Stimulated activated CD8-positive, alpha-beta memory T cell treated with anti-CD3 and anti-CD28 coated beads, Interleukin-7, amount 100 ng/mL, for 1 hour (primary cell): ENCODE results near the gene KIR3DL2.
"Not testable (repeated sequence)": the region's sequence is repeated elsewhere in the genome, so short reads cannot be mapped to it uniquely, and the experiment has no call there.

Experiments
- DNase-seq, 2 donors: peaks; one replicate each; pipeline ENCODE4 v3.0.0-alpha.2; 2020; ENCODE audit warnings: low read depth in 2 of 2

Gene KIR3DL2

GRCh38 chr19:54871696-54872095 is 21.5 kb downstream of the KIR3DL2 start:
- no peak for DNase-seq

- no peak for DNase-seq
These were observed 23.7 kb downstream of the KIR3DL2 start, which contains the start of gene FCAR for GRCh38 chr19:54873990-54874389. Gene FCAR (plus strand): TSS chr19:54874235. CDS start chr19:54874290, 55 bp downstream.

- DNase-seq: no peak
These were observed 25.3 kb downstream of the KIR3DL2 start for GRCh38 chr19:54875506-54875905.

- no peak for DNase-seq
These were observed 27.2 kb downstream of the KIR3DL2 start for GRCh38 chr19:54877471-54877870.

DNA sequence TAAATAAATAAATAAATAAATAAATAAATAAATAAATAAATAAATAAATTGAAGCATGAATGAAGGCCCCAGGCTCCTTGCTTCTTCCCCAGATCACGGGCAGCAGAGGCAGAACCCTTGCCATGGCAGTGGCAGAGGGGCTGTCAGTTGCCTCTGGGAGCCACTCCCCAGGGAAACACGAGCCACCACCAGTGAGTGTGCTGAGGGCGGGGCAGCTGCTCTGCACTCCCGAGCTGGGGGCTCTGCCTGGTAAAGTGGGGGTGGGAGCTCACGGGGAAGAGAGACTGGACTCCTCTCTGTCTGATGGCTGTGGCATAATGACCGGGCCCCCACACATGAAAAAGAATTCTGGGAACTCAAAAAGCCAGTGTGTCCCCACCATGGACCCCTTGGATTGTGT is 31.6 kb downstream of the KIR3DL2 start:
- no peak for DNase-seq

DNA sequence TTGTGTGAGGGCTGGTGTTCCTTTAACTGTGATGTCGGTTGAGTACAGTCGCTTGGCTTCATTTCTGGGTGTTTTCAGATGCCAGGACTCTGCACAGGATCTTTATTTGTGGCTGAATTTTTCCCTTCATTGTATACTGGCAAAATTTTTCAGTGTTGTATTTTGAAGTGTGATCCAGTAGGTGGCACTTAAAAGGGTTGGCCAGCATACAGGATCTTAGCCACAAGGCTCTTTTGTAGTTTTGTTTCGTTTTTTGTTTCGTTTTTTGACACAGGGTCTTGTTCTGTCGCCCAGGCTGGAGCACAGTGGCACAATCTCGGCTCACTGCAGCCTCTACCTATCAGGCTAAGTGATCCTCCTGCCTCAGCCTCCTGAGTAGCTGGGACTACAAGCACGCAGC is 32.5 kb downstream of the KIR3DL2 start:
- no peak for DNase-seq

DNA sequence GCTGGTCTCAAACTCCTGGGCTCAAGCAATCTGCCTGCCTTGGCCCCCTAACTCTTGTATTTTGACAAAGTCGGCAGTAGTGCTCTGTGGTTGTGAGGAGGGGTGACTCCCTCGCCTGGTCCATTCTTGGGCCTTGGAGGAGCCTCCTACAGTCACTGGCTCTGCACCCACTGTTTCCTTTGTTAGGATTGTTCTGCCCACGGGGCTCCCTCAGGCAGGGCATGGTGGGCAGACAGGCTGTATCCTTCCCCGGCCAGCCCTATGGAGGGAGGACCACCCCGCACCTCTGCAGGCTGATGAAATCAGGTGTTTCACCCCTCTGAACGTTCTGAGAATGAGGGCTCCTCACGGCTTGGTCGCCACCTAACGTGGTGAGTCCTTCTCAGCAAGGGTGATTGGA is 33.0 kb downstream of the KIR3DL2 start:
- no peak for DNase-seq

GRCh38 chr19:54888239-54888638 is 38.0 kb downstream of the KIR3DL2 start:
- DNase-seq: no peak

DNA sequence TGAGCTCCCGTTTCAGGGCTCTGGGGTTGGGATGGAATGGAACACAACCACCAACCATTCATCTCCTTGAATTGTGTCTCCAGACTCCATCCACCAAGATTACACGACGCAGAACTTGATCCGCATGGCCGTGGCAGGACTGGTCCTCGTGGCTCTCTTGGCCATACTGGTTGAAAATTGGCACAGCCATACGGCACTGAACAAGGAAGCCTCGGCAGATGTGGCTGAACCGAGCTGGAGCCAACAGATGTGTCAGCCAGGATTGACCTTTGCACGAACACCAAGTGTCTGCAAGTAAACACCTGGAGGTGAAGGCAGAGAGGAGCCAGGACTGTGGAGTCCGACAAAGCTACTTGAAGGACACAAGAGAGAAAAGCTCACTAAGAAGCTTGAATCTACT is 39.3 kb downstream of the KIR3DL2 start:
- DNase-seq: no peak

DNA sequence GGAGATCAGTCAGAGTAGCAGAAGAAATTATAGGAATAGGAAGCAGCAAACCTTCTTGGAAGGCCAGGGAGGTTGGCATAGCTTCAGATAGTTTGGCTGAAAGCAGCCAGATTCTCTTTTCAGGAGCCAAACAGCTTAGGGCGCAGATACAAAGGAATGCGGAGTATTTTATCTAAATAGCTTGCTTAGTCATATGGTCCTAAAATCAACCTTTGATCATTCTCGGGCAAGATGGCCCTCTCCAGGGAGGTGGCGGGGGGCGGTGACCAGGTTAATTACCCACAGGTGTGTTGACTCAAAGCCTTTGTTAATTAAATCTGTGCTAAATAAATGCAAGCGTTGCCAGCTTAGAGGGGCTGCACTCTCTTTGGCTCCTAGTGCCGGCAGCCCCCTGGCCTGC is 43.2 kb downstream of the KIR3DL2 start:
- DNase-seq: no peak

GRCh38 chr19:54894106-54894505 is 43.9 kb downstream of the KIR3DL2 start:
- DNase-seq: not testable (repeated sequence)

- DNase-seq: no peak
These were observed 45.8 kb downstream of the KIR3DL2 start for GRCh38 chr19:54896036-54896435.

- not testable (repeated sequence) for DNase-seq
These were observed 48.4 kb downstream of the KIR3DL2 start for GRCh38 chr19:54898685-54899084.

DNA sequence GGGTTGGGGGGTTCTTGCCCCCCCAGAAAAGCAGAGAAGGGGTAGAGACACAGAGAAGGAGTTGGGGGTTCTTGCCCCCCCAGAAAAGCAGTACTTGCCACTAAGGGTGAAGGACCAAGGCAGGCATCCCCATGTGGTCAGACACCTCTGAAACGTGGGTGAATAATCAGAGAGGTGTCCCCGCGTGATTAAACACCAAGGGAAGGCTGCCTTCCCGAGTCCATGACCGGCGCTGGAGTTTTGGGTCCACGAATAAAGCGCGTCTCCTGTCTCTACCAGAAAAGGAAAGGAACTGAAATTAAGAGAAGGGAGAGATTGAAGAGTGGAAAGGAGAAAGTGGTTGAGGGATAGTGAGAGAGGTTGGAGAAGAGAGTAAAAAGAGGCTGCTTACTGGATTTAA is 49.4 kb downstream of the KIR3DL2 start:
- not testable (repeated sequence) for DNase-seq

GRCh38 chr19:54901153-54901552 is 50.9 kb downstream of the KIR3DL2 start:
- DNase-seq: not testable (repeated sequence)

GRCh38 chr19:54902061-54902460 is 51.8 kb downstream of the KIR3DL2 start:
- no peak for DNase-seq

GRCh38 chr19:54903303-54903702 is 53.1 kb downstream of the KIR3DL2 start:
- DNase-seq: no peak

DNA sequence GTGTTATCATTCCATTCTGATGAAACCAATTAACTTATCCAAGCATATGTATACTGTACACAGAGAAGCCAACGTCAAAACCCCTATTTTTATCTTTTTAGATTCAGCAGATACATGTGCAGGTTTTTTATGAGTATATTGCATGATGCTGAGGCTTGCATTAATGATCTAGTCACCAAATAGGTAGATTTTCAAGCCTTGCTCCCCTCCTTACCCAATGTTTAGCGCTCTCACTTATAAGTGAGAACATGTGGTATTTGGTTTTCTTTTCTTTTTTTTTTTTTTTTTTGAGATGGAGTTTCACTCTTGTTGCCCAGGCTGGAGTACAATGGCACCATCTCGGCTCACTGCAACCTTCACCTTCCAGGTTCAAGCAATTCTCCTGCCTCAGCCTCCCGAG is 54.0 kb downstream of the KIR3DL2 start:
- not testable (repeated sequence) for DNase-seq

DNA sequence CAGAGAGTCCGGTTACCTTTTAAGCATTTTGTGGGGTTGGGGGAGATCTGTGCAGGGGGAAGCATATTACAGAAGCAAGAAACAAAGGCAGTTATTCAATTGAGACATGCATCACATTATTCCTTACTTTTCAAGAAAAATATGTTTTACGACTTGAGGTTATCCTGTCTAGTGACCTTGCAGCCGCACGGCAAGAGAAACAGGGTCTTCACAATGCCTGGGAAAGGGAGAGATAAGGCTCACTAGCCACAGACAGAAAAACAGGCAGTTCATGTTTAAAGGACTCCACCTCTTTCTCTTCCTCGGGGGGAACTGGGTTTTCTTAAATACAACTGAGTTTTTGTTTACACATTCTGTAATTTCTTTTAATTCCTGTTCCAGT is 55.2 kb downstream of the KIR3DL2 start:
- DNase-seq: no peak

DNA sequence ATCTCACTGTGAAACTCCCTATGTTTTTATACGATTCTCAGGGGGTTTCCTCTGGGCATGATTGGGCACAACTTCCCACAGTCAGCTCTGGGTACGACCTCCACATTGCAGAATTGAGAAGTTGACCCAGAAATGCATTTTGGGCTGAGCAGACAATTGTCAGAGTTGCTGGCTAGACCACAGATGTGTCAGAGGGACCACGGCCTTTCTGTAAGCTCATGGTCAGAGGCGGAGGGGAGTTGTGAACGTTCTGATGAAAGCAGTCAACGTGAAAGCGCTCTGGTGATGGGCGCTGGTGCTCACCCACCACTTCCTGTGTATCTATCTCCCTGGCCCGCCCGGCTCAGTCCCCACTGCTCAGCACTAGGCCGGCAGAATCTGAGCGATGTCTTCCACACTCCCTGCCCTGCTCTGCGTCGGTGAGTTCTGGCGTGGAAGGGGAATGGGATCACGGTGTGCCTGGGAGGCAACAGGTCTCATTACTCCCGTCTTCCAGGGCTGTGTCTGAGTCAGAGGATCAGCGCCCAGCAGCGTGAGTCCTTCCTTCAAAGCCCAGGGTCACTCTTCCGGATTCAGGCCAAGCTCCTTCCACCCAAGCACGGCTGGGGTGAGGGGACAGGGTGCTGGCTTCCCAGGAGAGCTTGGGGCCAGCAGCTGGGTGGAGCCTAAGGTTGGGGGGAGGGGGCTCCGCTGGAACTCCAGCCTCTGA is 55.7 kb downstream of the KIR3DL2 start, which contains the start of gene NCR1:
Gene NCR1 (plus strand): TSS at position 346 of the 709 bp plus-strand sequence. CDS start 40 bp downstream, at position 386.
- DNase-seq: no peak

GRCh38 chr19:54906819-54907218 is 56.6 kb downstream of the KIR3DL2 start:
- no peak for DNase-seq

DNA sequence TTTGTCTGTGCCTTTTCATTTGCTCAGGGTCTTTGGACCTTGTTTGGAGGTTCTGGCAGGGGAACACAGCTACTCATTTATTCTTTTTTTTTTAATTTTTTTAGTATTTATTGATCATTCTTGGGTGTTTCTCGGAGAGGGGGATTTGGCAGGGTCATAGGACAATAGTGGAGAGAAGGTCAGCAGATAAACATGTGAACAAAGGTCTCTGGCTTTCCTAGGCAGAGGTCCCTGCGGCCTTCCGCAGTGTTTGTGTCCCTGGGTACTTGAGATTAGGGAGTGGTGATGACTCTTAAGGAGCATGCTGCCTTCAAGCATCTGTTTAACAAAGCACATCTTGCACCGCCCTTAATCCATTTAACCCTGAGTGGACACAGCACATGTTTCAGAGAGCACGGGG is 57.7 kb downstream of the KIR3DL2 start:
- DNase-seq: not testable (repeated sequence)
